GM21576 (cell line): ENCODE measurements around the gene GPSM3.

Experiments
- ATAC-seq: cut with Tn5 transposase; IDR thresholded peaks from one replicate; pipeline ENCODE4 v1.9.1; 2021; ENCODE audit warnings: mild to moderate bottlenecking, moderate library complexity; ENCODE audit not compliant: unreplicated experiment

Gene GPSM3

DNA sequence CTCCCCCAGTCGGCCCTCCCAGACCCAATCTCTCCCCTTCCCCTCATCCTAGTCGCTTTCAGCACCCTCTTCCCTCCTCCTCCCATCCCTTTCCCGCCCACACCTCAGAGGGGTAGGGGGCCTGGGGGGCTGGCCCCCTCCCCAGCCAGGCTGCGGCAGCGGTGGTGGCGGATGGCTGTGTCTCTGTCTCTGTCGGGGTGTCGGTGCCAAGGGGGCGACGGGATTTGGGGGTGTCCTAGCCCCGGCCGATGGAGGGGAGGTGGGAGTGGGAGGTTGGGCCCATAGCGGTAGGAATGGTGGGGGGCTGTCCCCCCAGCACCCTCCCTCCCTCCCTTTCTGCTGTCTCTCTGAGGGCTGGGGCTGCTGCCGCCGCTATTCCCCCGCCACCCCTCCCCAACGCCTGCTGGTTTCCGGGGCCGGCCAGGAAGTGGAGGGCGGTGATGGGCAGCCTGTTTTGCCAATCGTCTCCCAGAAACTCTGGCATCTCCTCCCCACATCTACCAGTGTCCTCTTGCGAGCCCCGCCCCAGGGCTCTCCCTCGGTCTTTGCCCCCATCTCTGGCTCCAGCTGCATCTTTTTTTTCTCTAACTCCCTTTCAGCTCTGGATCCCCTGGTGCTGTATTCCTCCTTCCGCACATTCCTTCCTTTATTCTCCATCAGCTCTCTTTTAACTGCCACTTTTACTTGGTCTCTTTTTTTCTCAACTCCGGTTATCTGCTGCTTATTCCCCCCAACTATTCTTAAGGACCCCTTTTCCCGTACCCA, 16.6 kb downstream of the GPSM3 start, which contains the start of gene AGPAT1:
Gene AGPAT1, minus strand, starts transcription at position 374 of the 765 bp plus-strand sequence. CDS start 4,588 bp downstream, outside the sequence.
- peak; percentile 40 for ATAC-seq

DNA sequence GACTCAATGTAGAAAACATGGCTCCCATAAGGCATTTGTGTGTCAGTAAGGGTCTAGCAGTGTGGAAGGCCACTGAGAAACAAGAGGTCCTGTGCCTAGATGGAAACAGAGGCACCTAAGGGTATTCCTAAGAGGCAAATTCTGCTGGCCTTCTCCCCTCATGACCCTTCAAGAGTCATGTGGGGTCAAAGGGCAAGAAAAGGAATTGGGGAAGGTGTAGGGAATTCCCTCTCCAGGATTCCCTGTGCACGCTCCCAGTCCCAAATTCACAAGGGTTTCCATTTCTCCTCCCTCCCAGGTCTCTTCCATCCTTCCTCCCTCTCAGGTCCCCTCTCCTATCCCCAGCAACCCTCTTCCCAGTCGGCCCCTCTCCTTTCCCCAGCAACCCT, 17.1 kb downstream of the GPSM3 start:
- ATAC-seq: no peak

DNA sequence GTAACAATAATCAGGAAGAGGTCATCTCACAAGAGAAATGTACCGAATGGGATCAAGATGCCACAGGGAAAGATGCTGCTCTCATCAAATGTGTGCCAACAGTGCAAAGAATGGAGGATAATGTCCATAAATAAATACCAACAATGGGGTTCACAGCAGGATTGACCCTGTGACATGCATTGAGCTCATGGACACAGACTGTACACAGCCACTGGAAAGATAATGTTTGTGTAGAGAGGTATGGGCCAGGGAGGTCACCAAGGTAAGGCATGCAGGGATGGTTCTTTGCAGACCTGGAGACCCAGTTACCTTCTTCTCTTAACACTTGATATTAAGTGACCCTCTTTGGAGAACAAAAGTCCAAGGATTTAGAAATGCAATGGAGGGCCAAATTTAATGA, 18.0 kb downstream of the GPSM3 start:
- ATAC-seq: no peak

DNA sequence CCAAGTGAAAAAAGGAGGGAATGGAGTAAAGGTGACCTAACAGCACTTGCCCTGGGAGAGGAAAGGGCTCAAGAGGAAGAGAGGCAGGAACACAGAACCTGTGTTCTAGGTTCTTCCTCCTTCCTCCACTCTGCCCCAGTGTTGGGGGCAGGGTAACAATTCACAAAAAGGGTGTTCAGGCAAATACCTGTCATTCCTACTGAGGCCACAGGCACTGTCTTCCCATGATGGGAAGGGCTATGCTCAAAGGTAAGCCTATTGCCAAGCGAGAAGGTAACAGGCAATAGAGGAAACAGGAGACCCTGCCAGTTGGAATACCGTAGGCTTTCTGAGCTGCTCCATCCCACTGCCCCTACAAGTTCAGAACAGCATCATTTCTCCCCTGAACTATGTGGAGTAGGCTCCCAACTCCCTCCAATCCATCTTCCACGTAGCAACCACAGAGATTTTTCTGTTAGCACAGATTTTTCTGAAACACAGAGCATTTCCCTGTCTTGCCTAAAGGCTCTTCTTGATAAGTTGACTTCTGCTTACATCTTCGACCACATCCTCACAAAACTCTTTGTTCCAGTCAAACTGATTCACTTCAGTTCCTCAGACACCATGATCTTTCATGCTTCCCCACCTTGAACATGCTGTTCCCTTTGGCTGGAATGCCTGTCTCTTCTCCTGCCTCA, 19.3 kb downstream of the GPSM3 start:
- ATAC-seq: no peak

DNA sequence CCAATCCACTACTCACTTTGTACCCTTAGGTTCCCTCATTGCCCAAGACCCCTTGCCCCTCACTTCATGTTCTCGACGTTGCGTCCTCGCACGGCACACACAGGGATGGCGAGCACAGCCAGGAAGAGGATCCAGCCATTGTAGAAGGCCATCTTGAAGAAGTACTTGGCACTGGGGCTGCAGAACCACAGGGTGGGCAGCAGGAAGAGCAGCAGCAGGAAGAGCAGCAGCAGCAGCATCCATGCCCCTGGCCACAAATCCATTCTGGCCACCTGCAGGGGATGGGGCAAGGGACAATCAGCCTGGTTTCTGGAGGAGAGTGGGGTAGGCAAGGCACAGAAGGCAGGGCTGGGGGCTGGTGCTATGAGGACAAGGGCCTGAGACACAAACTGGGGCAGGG, 21.2 kb downstream of the GPSM3 start:
- ATAC-seq: no peak

DNA sequence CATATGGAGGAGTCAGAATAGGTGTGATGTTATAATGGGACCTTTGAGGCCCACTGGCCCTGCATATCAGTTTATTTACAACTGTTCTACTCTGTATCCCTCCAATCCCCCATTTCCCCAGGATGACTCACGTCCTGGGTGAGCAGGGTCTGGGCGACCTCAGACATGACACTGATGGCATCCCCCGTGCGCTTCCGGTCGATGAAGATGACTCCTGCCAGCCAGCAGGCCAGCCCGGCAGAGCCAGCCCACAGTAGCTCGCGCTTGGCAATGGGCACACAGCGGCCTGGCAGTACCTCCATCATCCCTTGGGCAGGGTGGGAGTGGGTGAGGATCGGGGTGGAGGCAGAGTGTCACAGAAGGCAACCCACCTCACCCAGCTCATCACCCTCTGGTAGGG, 22.1 kb downstream of the GPSM3 start:
- ATAC-seq: no peak

DNA sequence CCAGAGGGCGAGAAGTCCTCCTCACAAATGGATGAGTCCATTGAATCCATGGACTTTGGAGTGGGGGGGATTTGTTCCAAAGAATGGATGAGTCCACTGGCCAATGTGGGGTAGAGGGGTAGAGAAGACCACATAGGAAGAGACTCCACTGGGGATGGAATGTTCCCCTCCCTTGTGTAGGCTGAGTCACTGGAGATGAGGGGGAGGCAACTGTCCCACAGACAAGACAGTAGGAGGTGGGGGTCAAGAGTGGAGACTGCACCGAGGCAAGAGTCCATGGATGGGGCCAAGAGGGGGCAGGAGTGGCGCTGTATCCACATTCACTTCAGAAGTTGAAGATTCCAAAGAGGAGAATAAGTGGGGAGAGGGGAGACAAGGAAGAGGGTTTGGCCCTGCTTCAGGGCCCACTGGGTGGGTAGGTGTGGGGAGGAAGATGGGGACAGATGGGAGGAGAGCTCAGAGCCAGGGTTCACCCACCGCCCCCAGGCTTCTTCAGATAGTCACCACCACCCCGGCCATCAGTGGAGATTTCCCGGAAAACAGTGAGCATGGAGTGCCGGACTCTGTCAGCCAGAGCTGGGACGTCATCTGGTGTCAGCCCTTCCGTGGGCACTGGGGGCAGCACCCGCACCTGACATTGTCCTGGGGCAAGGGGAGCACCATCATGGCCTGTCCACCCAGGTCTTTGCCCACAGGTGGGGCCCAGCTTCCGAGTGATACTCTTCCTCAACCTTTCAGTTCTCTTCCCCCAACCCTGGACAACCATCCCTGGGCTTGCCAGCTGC, 23.4 kb downstream of the GPSM3 start:
- no peak for ATAC-seq

DNA sequence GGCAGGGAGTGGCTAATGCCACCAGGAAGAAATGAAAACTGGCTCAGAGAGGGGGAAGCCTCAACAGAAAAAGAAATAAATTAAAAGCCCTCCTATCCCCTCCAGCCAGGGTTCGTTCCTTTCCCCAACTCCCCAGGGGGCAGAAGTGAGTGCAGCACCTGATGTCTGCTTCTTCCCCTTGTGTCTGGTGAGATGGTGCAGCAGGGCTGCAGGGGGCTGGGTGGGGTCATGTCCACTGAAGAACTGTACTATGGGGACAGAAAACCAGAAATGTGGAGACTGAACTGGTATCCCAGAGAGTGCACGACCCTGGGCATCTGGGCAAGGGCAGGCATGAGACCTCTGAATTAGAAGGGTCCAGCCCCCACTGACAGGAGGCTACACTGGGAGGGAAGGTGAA, 24.1 kb downstream of the GPSM3 start:
- ATAC-seq: no peak

DNA sequence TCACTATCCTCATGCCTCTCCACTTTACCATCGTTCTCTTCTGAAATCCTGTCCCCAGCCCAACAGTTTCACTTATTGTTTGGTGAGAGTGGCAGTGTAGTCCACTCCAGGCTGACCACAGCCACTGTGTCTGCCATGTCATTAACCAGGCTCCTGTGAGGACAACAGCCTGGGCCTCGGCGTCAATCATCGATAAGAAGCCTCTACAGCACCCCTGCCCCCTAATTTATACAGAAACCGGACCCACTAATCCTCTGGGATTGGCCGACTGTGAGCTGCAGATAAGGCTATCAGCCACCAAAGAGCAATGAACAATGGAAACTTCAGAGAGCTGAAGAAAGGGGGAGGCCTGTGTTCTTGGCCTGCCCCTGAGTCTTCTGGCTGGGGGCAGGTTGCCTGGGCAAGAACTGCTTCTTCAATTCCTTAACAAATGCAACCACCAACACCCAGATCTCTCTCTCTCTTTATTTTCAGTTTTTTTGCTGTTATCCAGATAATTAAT, 24.6 kb downstream of the GPSM3 start:
- no peak for ATAC-seq

DNA sequence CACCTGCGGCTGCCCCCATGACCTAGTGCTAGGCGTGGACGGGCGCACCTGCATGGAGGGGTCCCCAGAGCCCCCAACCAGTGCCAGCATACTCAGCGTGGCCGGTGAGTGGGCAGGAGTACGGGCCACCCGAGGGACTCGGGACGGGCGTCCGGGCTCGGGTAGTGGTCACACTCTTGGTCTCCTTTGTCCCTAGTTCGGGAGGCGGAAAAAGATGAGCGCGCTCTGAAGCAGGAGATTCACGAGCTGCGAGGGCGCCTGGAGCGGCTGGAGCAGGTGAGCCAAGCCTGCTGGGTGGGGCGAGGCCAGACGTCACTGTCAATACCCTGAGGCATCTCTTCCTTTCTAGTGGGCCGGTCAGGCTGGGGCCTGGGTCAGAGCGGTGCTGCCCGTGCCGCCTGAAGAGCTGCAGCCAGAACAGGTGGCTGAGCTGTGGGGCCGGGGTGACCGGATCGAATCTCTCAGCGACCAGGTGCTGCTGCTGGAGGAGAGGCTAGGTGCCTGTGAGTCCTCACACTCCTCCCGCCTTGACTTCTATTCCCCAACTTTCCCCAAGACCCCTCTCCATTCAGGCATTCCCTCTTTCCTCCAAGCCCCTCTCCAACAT, 25.2 kb downstream of the GPSM3 start:
- ATAC-seq: no peak

DNA sequence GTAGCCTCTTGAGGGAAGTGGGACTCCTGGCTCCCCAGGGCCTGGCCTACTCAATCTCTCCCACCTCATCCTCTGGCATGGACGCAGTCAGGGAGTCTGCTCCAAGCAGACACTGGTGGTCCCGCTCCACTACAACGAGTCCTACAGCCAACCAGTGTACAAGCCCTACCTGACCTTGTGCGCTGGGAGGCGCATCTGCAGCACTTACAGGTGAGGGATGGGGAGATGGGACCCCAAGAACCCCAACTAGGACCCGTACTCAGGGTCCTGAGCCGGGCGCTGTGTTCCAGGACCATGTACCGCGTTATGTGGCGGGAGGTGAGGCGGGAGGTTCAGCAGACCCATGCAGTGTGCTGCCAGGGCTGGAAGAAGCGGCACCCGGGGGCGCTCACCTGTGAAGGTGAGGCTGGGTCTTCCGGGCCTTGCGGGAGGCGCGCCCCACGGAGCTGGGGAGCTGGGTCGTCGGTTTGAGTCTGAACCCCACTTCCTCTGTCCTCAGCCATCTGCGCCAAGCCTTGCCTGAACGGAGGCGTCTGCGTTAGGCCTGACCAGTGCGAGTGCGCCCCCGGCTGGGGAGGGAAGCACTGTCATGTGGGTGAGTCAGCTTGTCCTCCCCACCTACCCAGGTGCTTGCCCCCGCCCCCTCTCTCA, 25.9 kb downstream of the GPSM3 start:
- no peak for ATAC-seq

DNA sequence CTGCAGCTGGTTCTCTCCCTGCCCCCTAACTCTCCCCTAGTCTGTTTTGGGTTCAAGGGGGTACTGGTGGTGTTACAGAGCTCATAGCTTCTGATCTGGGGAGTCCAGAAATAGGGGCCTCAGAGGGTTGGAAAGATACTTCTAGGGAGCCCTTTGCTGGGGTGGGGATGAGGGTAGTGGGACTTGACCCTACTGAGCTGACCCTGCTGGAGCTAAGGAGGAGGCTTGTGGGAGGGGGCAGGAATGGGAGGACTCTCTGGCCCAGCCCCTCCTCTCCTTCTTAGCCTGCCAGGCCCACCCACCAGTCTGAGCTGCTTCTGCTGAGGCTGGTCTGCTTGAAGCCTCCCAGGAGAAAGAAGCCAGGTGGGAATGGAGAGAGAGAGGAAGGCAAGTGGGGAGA, 28.1 kb downstream of the GPSM3 start, which contains the start of gene EGFL8:
Gene EGFL8, plus strand, starts transcription at position 301 of the 400 bp plus-strand sequence. CDS start 1,571 bp downstream, outside the sequence.
- ATAC-seq: no peak

DNA sequence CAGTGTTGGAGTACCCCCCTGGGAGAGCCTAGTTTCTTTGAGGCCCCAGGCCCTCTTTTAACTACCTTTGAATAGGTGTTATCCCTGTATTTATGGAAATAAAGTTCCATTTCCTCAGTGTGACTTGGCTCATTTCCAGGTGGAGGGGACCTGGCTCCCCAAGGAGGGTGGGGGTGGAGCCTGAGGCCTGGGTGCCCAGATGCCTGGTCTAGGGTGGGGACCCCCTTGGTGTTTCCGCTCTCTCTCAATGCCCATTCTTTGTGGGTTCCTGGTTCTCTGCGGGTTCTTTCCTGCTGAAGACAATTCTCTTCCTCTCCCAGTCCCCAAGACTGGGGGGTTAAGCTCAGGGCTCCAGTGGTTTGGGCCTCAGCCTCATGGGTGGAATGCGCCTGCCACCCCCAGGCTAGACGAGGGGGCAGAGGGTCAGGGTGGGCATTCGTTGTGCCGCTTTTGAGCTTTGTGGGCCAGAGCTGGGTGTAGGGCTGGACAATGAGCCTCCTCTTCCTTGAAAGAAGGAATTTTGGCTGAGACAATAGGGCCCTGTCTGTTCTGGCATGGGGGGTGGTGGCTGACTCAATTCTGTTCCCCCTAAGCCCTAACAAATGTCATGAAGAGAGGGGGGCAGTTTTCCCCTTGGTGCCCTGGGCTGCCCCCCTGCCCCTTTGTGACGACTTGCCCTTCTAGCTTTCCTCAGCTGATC, 28.7 kb downstream of the GPSM3 start:
- ATAC-seq: no peak

DNA sequence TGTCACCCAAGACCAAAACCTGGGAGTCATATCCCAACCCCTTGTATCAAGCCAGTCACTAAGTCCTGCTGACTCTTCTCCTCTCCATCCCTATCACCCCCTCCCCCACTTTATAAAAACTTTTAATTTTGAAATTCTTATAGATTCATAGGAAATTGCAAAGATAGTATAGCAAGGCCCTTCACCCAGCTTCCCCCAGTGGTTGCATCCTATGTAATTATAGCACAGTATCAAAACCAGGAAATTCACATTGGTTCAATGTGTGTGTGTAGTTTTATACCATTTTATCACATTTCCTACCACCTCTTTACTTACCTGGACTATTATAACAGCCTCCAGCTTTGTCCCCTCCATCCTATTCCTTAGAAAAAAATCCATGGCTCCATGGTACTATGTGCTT, 34.4 kb downstream of the GPSM3 start:
- ATAC-seq: no peak

DNA sequence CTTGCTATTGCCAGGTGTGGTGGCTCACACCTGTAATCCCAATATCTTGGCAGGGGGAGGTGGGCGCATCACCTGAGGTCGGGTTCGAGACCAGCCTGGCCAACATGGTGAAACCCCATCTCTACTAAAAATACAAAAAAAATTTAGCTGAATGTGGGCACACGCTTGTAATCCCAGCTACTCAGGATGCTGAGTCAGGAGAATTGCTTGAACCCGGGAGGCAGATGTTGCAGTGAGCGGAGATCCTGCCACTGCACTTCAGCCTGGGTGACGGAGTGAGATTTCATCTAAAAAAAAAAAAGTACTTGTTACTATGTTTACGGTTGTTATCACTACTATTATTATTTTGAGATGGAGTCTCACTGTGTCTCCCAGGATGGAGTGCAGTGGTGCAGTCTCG, 35.6 kb downstream of the GPSM3 start:
- ATAC-seq: no peak

DNA sequence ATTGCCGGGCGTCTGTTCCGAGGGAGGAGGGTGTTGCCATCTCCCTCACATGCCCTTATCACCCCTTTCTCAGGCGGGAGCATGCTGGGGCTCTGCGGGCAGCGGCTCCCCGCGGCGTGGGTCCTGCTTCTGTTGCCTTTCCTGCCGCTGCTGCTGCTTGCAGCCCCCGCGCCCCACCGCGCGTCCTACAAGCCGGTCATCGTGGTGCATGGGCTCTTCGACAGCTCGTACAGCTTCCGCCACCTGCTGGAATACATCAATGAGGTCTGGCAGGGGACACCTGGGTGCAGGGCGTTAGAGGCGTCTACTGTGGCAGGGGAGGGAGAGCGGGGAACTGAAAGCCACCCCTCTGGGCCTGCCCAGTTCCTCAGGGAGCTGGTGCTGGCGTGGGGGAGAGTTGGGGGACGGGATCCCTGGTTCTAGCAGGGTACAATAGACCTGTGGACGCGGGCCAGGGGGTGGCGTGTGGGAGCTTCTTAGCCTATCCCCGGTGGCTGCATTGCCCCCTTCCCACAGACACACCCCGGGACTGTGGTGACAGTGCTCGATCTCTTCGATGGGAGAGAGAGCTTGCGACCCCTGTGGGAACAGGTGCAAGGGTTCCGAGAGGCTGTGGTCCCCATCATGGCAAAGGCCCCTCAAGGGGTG, 37.8 kb downstream of the GPSM3 start:
- ATAC-seq: peak; percentile 63

DNA sequence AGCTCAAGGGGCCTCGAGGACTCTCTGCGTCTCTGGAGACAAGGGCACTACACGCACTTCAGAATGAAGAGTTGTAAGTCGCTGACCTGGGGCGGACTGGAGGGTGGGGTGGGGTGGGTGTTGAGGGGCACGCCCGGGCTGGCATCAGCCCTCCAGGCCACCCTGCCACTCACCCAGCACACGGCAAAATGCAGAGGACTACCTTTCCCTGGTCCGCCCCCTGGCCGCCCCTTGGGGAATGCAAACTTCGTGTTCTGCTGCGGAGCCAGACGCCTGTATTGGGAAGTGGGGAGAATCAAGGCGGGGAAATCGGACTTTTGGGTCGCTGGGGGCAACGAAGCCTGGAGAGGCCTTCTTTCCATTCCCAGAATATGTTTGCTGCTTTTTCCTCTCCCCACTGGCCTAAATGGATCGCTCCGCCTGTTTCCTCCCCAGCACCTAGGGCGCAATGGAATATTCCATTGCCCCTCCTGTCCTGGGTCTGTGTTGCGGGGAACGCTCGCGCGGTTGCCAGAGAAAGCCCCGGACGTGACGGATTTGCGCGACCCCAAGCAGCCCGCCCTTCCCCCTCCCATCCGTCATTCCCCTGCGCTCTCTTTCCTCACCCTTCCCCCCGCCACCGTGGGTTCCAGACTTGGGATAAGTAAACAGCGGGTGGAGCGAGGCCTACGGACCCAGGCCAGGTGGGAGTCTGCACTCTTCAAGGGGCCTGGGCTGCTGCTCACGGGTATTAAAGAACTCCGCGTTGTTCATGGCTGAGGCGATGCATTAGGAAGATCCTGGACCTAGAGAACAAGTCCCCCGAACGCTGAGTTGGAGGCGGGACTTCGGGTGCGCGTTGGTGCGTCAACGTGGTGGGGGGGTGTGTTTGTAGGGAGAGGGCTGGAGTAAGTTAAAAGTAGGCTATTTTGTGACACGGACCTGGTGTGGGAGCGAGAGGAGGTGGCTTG, 38.6 kb downstream of the GPSM3 start, which contains the start of gene PPT2:
Gene PPT2, plus strand, starts transcription at position 578 of the 950 bp plus-strand sequence. CDS start 454 bp downstream, outside the sequence.
- peak; percentile 22 for ATAC-seq
